ENCODE results near the gene BMP10. TPM values are rescaled to one million over a fixed set of nuclear protein-coding genes. Genes with fewer than 3 reads are reported as not detected.

Gene BMP10
- total and polyA plus RNA-seq, 8 donors, result not detected

GRCh38 chr2:68854476-68854875 is 16.7 kb downstream of the BMP10 start:
- no peaks in the 10 kb centered on the region for H3K9me3 ChIP-seq
- no peak for DNase-seq
- H3K4me3 ChIP-seq, result no peak overlapping the region
- H3K36me3 ChIP-seq, result no peaks in the 10 kb centered on the region
- H3K27me3 ChIP-seq, result no peaks in the 10 kb centered on the region
- peaks cover 0 to 24% of the 10 kb centered on the region in 2 donors for H3K4me1 ChIP-seq
- ATAC-seq, result no peak
- H3K27ac ChIP-seq, result no peak overlapping the region
- TF ChIP-seq, protein P1, sequence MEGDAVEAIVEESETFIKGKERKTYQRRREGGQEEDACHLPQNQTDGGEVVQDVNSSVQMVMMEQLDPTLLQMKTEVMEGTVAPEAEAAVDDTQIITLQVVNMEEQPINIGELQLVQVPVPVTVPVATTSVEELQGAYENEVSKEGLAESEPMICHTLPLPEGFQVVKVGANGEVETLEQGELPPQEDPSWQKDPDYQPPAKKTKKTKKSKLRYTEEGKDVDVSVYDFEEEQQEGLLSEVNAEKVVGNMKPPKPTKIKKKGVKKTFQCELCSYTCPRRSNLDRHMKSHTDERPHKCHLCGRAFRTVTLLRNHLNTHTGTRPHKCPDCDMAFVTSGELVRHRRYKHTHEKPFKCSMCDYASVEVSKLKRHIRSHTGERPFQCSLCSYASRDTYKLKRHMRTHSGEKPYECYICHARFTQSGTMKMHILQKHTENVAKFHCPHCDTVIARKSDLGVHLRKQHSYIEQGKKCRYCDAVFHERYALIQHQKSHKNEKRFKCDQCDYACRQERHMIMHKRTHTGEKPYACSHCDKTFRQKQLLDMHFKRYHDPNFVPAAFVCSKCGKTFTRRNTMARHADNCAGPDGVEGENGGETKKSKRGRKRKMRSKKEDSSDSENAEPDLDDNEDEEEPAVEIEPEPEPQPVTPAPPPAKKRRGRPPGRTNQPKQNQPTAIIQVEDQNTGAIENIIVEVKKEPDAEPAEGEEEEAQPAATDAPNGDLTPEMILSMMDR (IDR thresholded peaks at IDR 0.05), result no peak
- intact Hi-C loops (cut with DNase I), result no loop called here

- Histone ChIP-seq H3K27me3 (no peaks in the 10 kb centered on the region), H3K27ac (no peak overlapping the region), H3K9me3 (no peaks in the 10 kb centered on the region), H3K4me3 (no peak overlapping the region), H3K36me3 (no peaks in the 10 kb centered on the region), H3K4me1 (peaks cover 0 to 22% of the 10 kb centered on the region in 2 donors)
- ATAC-seq (no peak), DNase-seq (no peak)
- intact Hi-C loops (cut with DNase I), result no loop called here
- TF ChIP-seq, protein P1 (IDR thresholded peaks at IDR 0.05), result no peak
These were observed 17.3 kb downstream of the BMP10 start for GRCh38 chr2:68853915-68854314.

DNA sequence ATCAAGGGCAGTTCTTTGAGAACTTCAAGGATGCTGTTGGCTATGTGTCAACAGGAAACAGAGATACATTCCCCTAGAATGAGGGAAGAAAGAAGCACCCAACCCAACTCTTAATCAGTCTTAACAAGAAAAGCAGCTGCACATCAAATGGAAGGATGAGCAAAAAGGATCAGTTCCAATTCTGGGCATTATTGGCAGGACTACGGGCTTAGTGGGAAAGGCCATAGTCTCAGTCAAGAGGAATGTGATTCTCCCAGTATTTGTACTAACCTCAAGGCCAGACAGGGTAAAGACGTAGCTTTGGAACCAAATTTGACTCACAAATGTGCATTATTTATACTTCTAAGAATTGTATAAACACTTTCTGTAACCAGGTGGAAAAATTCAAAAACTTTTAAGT is 18.2 kb downstream of the BMP10 start:
- no peaks in the 10 kb centered on the region for H3K27me3 ChIP-seq
- no peak for ATAC-seq
- TF ChIP-seq, protein P1 (IDR thresholded peaks at IDR 0.05), result no peak
- H3K4me1 ChIP-seq, result peaks cover 0 to 14% of the 10 kb centered on the region in 2 donors
- DNase-seq, result no peak
- no peak overlapping the region for H3K4me3 ChIP-seq
- intact Hi-C loops (cut with DNase I), result no loop called here
- no peaks in the 10 kb centered on the region for H3K36me3 ChIP-seq
- no peak overlapping the region for H3K27ac ChIP-seq
- no peaks in the 10 kb centered on the region for H3K9me3 ChIP-seq

- peaks cover 0 to 3% of the 10 kb centered on the region in 2 donors for H3K4me1 ChIP-seq
- ATAC-seq, result no peak
- DNase-seq, result no peak
- H3K4me3 ChIP-seq, result no peak overlapping the region
- TF ChIP-seq, protein P1 (IDR thresholded peaks at IDR 0.05), result no peak
- H3K27me3 ChIP-seq, result no peaks in the 10 kb centered on the region
- intact Hi-C loops (cut with DNase I), result no loop called here
- H3K36me3 ChIP-seq, result no peaks in the 10 kb centered on the region
- H3K27ac ChIP-seq, result no peak overlapping the region
- H3K9me3 ChIP-seq, result no peaks in the 10 kb centered on the region
These were observed 20.7 kb downstream of the BMP10 start for GRCh38 chr2:68850524-68850923.

DNA sequence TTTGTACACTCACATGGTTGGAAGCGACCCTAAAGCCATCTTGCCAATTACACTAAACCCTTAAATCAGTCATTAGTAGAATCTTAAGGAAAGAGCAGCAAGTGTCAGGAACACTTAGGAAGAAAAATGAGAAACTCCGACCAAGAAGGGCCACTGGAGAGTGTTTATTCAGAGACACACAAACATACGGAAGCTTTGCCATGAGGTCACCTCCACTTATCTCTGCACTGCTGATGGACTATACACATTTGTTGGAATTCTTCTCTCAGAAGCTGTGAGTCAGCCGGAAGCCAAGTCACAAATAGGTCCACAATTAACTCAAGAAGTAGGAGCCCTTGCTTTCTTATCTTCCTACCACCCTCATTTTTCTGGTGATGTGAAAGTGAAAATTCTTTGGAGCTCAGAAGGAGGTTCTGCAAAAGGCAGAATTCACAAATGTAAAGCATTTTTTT is 21.6 kb downstream of the BMP10 start:
- DNase-seq (no peak), ATAC-seq (peak; percentile 32)
- intact Hi-C loops (cut with DNase I), result no loop called here
- Histone ChIP-seq H3K27me3 (no peaks in the 10 kb centered on the region), H3K4me3 (no peak overlapping the region), H3K27ac (peak overlapping the region in 1 of 2 donors; percentile 5), H3K4me1 (peaks cover 0 to 3% of the 10 kb centered on the region in 2 donors), H3K36me3 (no peaks in the 10 kb centered on the region), H3K9me3 (no peaks in the 10 kb centered on the region)
- TF ChIP-seq, protein P1 (IDR thresholded peaks at IDR 0.05), result no peak

Data from left lung (tissue), 10 donors.